T-cell (primary cell): ENCODE data around the gene TMEM169. TPM values are rescaled to one million over a fixed set of nuclear protein-coding genes. Genes with fewer than 3 reads are reported as not detected.

Experiments
- ATAC-seq, 4 experiments: fragments of 200-7000 bp in 3 of 4; fragments of 150-1000 bp in 1 of 4; cut with Tn5 transposase; replicated peaks in 1 of 4; 1 replicate in 3 of 4; 2 replicates in 1 of 4; pipeline ENCODE4 v1.10.0; 2021; ENCODE audit warnings: moderate library complexity in 3 of 4, mild to moderate bottlenecking in 2 of 4, moderate number of reproducible peaks in 1 of 4
- CTCF ChIA-PET, 2 donors: fragments of 300-600 bp; sonication (Branson Sonifier 250); formaldehyde crosslinking; loops; one replicate each; lab custom pipeline; 2022; ENCODE audit warnings: antibody characterized with exemption in 2 of 2; lab: Charles Lee
- POLR2A ChIA-PET, 2 donors: fragments of 300-600 bp; sonication (Branson Sonifier 250); formaldehyde crosslinking; loops; one replicate each; lab custom pipeline; 2022; ENCODE audit warnings: antibody characterized with exemption in 2 of 2; lab: Charles Lee
- DNase-seq, 35 experiments: peaks; one replicate each; pipeline versions ENCODE4 v3.0.0 to v3.0.0-alpha.2; 2013 to 2023
- H3K27ac ChIP-seq: one replicate; pipeline ENCODE4 v1.5.1; 2013; ENCODE audit warnings: low read length
- H3K27me3 ChIP-seq, 2 experiments: replicated peaks in 1 of 2; 1 replicate in 1 of 2; 2 replicates in 1 of 2; pipeline versions ENCODE4 v1.6.1 to v1.7.0; 2013; ENCODE audit warnings: low read length in 1 of 2, mixed read lengths in 1 of 2; ENCODE audit not compliant: control insufficient read depth in 2 of 2, insufficient read depth in 2 of 2; ENCODE audit errors: extremely low read depth in 1 of 2
- H3K36me3 ChIP-seq, 2 donors: 1 replicate in 1 of 2; 2 replicates in 1 of 2; pipeline versions ENCODE4 v1.6.1 to v1.7.0; 2013; ENCODE audit warnings: low read length in 1 of 2; ENCODE audit not compliant: control insufficient read depth in 2 of 2, insufficient read depth in 1 of 2; ENCODE audit errors: extremely low read depth in 1 of 2
- H3K4me1 ChIP-seq, 2 experiments: 1 replicate in 1 of 2; 2 replicates in 1 of 2; pipeline versions ENCODE4 v1.6.1 to v1.7.0; 2013; ENCODE audit warnings: low read length in 2 of 2, mixed read lengths in 1 of 2; ENCODE audit not compliant: insufficient read depth in 2 of 2, control insufficient read depth in 1 of 2; ENCODE audit errors: extremely low read depth in 1 of 2
- H3K4me3 ChIP-seq, 2 donors: 1 replicate in 1 of 2; 2 replicates in 1 of 2; pipeline versions ENCODE4 v1.5.1 to v1.7.0; 2013; ENCODE audit warnings: mild to moderate bottlenecking in 2 of 2, low read length in 1 of 2, moderate library complexity in 1 of 2; ENCODE audit not compliant: control insufficient read depth in 1 of 2; ENCODE audit errors: extremely low read depth in 1 of 2
- H3K9me3 ChIP-seq: 2 replicates; pipeline ENCODE4 v1.7.0; 2013
- H3K27ac Mint-ChIP-seq, 2 donors: one replicate each; pipeline ENCODE4 v1.8.0; 2020 to 2021; ENCODE audit warnings: mild to moderate bottlenecking in 2 of 2, mixed read lengths in 2 of 2
- H3K27me3 Mint-ChIP-seq, 2 donors: one replicate each; pipeline ENCODE4 v1.8.0; 2021 to 2022; ENCODE audit warnings: mixed read lengths in 2 of 2
- H3K36me3 Mint-ChIP-seq: one replicate; pipeline ENCODE4 v1.8.0; 2021; ENCODE audit warnings: mixed read lengths
- H3K4me1 Mint-ChIP-seq, 3 donors: one replicate each; pipeline ENCODE4 v1.8.0; 2020 to 2022; ENCODE audit warnings: mixed read lengths in 3 of 3, mild to moderate bottlenecking in 1 of 3
- H3K4me3 Mint-ChIP-seq, 3 donors: one replicate each; pipeline ENCODE4 v1.8.0; 2020 to 2022; ENCODE audit warnings: mild to moderate bottlenecking in 3 of 3, mixed read lengths in 3 of 3, moderate library complexity in 3 of 3
- H3K9me3 Mint-ChIP-seq, 3 donors: one replicate each; pipeline ENCODE4 v1.8.0; 2020 to 2022; ENCODE audit warnings: mixed read lengths in 3 of 3
- WGBS: methylation state at CpG from one replicate; pipeline ENCODE4 v1.1.5; 2013; ENCODE audit warnings: missing lambda C conversion rate; ENCODE audit not compliant: insufficient coverage; 5-methylcytosine and 5-hydroxymethylcytosine counted together
- total RNA-seq, 35 experiments: library from RNA in 6 of 35; stranded (reverse) in 6 of 35; fragments of 120-200 nt in 1 of 35; gene quantifications; one replicate each; pipeline versions ENCODE4 v1.2.1 to v1.2.4 and lab custom pipeline; 2013 to 2026

The TMEM169 gene
- total RNA-seq, 5 donors from 2014 or later (not counting 1 experiment from before 2014, with no cell fraction given), result 1.8 to 4.3 (median 3.1) TPM

DNA sequence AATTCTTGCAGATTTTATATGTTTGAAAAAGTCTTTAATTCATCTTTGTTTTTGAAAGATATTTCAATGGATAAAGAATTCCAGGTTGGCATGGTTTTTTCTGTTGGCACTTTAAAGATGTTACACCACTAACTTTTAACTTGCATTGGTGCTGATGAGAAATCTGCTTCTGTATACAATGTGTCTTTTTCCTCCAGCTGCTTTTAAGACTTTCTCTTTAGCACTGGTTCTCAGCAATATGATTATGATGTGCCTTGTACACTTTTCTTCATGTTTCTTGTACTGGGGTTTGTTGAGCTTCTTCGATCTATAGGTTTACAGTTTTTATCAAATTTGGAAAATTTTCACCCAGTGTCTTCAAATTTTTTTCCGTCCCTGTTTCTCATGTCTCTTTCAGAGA, 29.3 kb upstream of the TMEM169 start:
- no peak overlapping the region for H3K27ac ChIP-seq
- no peaks in the 10 kb centered on the region for H3K27me3 ChIP-seq
- ATAC-seq (no peak), DNase-seq (no peak)
- Mint-ChIP-seq H3K27me3 (no peaks in the 10 kb centered on the region), H3K4me3 (no peak overlapping the region), H3K9me3 (no peaks in the 10 kb centered on the region), H3K4me1 (peaks cover 11 to 17% (median 12%) of the 10 kb centered on the region in 3 donors), H3K36me3 (peaks cover 38% of the 10 kb centered on the region), H3K27ac (no peak overlapping the region)
- H3K36me3 ChIP-seq, result peaks cover 0 to 15% of the 10 kb centered on the region in 2 donors
- no peaks in the 10 kb centered on the region for H3K9me3 ChIP-seq
- CTCF ChIA-PET, result no interaction called here
- H3K4me3 ChIP-seq, result no peak overlapping the region
- WGBS, result 100% methylated on average over 1 of the region's 2 CpGs
- peaks cover 0 to 3% of the 10 kb centered on the region in 2 experiments for H3K4me1 ChIP-seq
- POLR2A ChIA-PET, result interaction anchor here in 1 of 2 donors (0.5 kb wide), 1 partner anchor 89 kb away, joined by 3 read pairs; no protein-coding TSS in a partner anchor

DNA sequence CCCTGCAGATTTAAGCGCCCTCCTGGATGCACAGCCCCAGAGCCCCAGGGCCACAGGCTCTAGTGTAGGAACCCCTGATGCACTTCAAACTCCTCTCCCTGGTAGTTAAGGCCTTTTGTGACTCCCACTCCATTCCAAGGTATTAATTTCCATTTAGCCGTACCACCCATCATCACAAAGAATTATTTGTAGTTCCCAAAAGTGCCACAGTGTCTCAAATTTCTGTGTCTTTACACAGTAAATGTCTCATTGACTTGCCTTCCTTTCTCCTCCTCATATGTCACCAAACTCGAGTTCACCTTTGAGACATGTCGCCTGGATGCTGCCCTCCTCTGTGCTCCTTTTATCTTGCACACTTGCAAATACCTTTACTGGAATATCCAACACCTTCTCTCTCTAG, 26.0 kb upstream of the TMEM169 start:
- H3K9me3 ChIP-seq, result no peaks in the 10 kb centered on the region
- peaks cover 30% of the 10 kb centered on the region for H3K36me3 Mint-ChIP-seq
- H3K4me3 ChIP-seq, result no peak overlapping the region
- DNase-seq (no peak), ATAC-seq (no peak)
- H3K27me3 ChIP-seq, result no peaks in the 10 kb centered on the region
- H3K4me3 Mint-ChIP-seq, result no peak overlapping the region
- peaks cover 8 to 10% of the 10 kb centered on the region in 2 experiments for H3K4me1 ChIP-seq
- no peaks in the 10 kb centered on the region for H3K27me3 Mint-ChIP-seq
- CTCF ChIA-PET, result interaction anchor here in 1 of 2 donors (0.6 kb wide), 1 partner anchor 52 kb away, joined by 3 read pairs; no protein-coding TSS in a partner anchor
- H3K27ac ChIP-seq, result no peak overlapping the region
- no peaks in the 10 kb centered on the region for H3K9me3 Mint-ChIP-seq
- peaks cover 21 to 40% (median 30%) of the 10 kb centered on the region in 3 donors for H3K4me1 Mint-ChIP-seq
- H3K27ac Mint-ChIP-seq, result peak overlapping the region in 1 of 2 donors; percentile 10
- POLR2A ChIA-PET, result no interaction called here
- WGBS, result 100% methylated on average over 2 of the region's 4 CpGs
- peaks cover 0 to 6% of the 10 kb centered on the region in 2 donors for H3K36me3 ChIP-seq

DNA sequence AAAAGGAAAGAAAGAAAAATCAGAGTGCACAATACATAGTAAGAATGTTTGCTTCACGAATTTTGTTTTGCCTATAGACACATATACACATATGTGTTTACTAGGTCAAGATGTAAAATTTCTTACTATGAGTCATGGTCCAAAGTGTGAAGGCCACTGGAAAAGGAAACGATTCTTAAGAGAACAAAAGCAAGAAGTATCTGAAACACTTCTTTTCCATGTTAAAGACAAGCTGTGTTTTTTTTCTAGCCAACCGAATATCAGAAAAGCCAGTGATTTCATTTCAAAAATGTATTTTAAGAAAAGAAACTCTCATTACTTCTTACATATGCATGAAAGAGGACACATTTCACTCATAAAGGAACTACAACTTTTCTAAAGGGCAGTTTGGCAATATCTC, 25.0 kb upstream of the TMEM169 start:
- peak overlapping the region in 1 of 3 donors; percentile 77 for H3K4me3 Mint-ChIP-seq
- H3K27me3 Mint-ChIP-seq, result no peaks in the 10 kb centered on the region
- DNase-seq, result no peak
- no CpG with 5 or more reads among the region's 3 CpGs for WGBS
- H3K9me3 Mint-ChIP-seq, result no peaks in the 10 kb centered on the region
- POLR2A ChIA-PET, result interaction anchor here in 1 of 2 donors (0.6 kb wide), 1 partner anchor 11 kb away, joined by 5 read pairs; no protein-coding TSS in a partner anchor
- no peaks in the 10 kb centered on the region for H3K27me3 ChIP-seq
- H3K4me3 ChIP-seq, result no peak overlapping the region
- peaks cover 27% of the 10 kb centered on the region for H3K36me3 Mint-ChIP-seq
- H3K27ac ChIP-seq, result peak overlapping the region; percentile 97
- no peaks in the 10 kb centered on the region for H3K9me3 ChIP-seq
- no peak for ATAC-seq
- peaks cover 21 to 40% (median 30%) of the 10 kb centered on the region in 3 donors for H3K4me1 Mint-ChIP-seq
- peak overlapping the region; percentile 97 to 100 for H3K27ac Mint-ChIP-seq
- peaks cover 8 to 10% of the 10 kb centered on the region in 2 experiments for H3K4me1 ChIP-seq
- CTCF ChIA-PET, result interaction anchor here in 1 of 2 donors (0.6 to 1.1 kb wide), 2 partner anchors 23 to 143 kb away, joined by 3 read pairs; no protein-coding TSS in a partner anchor
- peaks cover 0 to 4% of the 10 kb centered on the region in 2 donors for H3K36me3 ChIP-seq

DNA sequence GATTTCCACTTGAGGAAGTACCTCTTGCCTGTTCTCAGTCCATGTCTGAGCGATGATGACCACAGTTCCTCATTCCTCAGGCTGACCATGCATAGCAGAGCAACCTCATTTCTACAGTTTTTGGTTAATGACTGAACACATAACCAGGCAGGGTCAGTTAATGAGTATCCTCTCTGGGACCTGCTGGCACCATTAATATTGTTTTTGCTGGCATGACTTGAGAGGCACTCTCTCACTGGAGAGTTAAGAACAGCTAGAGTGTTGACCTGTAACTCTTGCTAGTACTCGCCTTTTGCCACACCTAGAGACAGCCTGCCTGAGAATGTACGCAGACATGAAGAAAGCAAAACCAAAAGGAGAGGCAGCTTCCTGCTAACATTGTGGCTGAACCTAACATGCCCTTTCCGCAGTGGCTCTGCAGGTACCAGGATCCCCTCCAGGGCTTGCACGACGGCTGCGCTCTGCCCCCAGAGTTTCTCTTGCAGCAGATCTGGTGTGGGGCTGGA, 24.0 kb upstream of the TMEM169 start:
- POLR2A ChIA-PET, result interaction anchor here in 1 of 2 donors (0.9 kb wide), 1 partner anchor 70 kb away, joined by 4 read pairs; no protein-coding TSS in a partner anchor
- peaks cover 0 to 4% of the 10 kb centered on the region in 2 donors for H3K36me3 ChIP-seq
- peak overlapping the region; percentile 97 for H3K27ac ChIP-seq
- peaks cover 8 to 10% of the 10 kb centered on the region in 2 experiments for H3K4me1 ChIP-seq
- H3K27me3 Mint-ChIP-seq, result no peaks in the 10 kb centered on the region
- H3K36me3 Mint-ChIP-seq, result peaks cover 29% of the 10 kb centered on the region
- peaks cover 21 to 40% (median 30%) of the 10 kb centered on the region in 3 donors for H3K4me1 Mint-ChIP-seq
- 8% methylated on average over 7 of the region's 7 CpGs for WGBS
- DNase-seq, result peak; percentile 39 to 80 (median 58)
- no peaks in the 10 kb centered on the region for H3K27me3 ChIP-seq
- H3K9me3 ChIP-seq, result no peaks in the 10 kb centered on the region
- peak; percentile 98 to 99 (median 99) for ATAC-seq
- H3K9me3 Mint-ChIP-seq, result no peaks in the 10 kb centered on the region
- peak overlapping the region; percentile 31 to 45 for H3K4me3 ChIP-seq
- CTCF ChIA-PET, result interaction anchor here (0.6 to 2.9 kb wide), 13 partner anchors 12 to 56 kb away, joined by 3 to 17 read pairs (median 5); partner anchors contain the start of genes PECR (in 1 of the 2) and TMEM169 (in 1 of the 2)
- peak overlapping the region; percentile 68 to 79 (median 77) for H3K4me3 Mint-ChIP-seq
- peak overlapping the region; percentile 97 to 100 for H3K27ac Mint-ChIP-seq

DNA sequence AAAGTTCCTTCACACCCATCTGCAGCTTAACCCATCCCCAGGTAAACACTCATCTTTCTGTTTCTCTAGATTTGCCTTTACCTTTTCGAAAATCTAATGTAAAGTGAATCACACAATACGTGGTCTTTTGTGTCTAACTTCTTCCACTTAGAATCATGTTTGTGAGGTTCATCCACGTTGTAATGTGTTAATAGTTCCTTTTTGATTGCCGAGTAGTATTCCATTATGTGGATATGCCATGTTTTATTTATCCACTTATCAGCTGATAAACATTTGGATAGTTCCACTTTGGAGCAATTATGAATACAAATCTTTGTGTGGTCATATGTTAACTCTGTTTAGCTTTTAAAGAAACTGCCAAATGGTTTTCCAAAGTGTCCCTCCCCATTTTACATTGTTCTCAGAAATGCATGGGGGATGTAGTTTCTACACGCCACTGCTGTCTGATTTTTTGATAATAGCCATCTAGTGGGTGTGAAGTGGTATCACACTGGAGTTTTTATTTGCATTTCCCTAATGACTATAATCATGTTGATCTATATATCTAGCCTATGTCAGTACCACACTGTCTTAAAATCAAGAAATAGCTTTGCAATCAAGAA, 22.4 kb upstream of the TMEM169 start:
- peaks cover 8 to 10% of the 10 kb centered on the region in 2 experiments for H3K4me1 ChIP-seq
- Mint-ChIP-seq H3K27me3 (no peaks in the 10 kb centered on the region), H3K27ac (peak overlapping the region; percentile 82 to 97), H3K4me1 (peaks cover 21 to 40% (median 30%) of the 10 kb centered on the region in 3 donors), H3K36me3 (peaks cover 29% of the 10 kb centered on the region), H3K9me3 (no peaks in the 10 kb centered on the region), H3K4me3 (no peak overlapping the region)
- DNase-seq (no peak), ATAC-seq (no peak)
- CTCF ChIA-PET, result interaction anchor here (0.6 to 2.9 kb wide), 11 partner anchors 11 to 55 kb away, joined by 3 to 17 read pairs (median 5); partner anchors contain the start of genes PECR (in 1 of the 2) and TMEM169 (in 1 of the 2)
- H3K4me3 ChIP-seq, result no peak overlapping the region
- WGBS, result no CpG with 5 or more reads among the region's 5 CpGs
- H3K27ac ChIP-seq, result no peak overlapping the region
- H3K36me3 ChIP-seq, result peaks cover 0 to 10% of the 10 kb centered on the region in 2 donors
- no peaks in the 10 kb centered on the region for H3K9me3 ChIP-seq
- no peaks in the 10 kb centered on the region for H3K27me3 ChIP-seq
- POLR2A ChIA-PET, result interaction anchor here in 1 of 2 donors (0.9 kb wide), 1 partner anchor 51 kb away, joined by 4 read pairs; no protein-coding TSS in a partner anchor

DNA sequence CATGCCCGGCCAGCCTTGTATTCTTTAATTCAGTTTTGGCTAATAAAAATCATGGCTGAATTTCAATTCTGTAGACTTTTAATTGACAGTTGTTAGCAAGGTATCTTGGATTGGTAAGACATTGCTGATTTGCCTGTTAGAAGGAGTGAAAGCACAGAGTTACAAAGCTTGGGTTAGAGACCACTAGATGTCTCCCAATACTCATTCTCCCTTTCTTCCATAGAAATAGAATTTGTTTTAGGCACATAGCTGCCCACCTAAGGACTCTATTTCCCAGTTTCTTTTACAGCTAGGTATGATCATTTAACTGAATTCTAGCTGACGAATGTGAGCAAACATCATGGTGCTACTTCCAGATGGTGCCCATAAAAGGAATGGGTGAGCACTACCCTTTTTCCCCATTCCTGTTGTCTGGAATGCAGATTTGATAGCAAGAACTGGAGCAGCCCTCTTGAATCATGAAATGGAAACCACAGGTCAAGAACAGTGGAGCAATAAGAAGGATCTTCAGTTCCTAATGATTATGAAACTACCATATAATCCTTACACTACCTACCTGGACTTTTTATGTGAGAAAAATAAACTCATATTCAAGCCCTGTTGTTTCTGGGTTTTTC, 17.6 kb upstream of the TMEM169 start:
- no peak for DNase-seq
- Mint-ChIP-seq H3K27me3 (no peaks in the 10 kb centered on the region), H3K4me1 (peaks cover 11 to 20% (median 13%) of the 10 kb centered on the region in 3 donors), H3K9me3 (no peaks in the 10 kb centered on the region), H3K36me3 (peaks cover 27% of the 10 kb centered on the region), H3K4me3 (no peak overlapping the region), H3K27ac (no peak overlapping the region)
- H3K36me3 ChIP-seq, result peaks cover 0 to 28% of the 10 kb centered on the region in 2 donors
- no CpG with 5 or more reads among the region's 2 CpGs for WGBS
- ChIA-PET CTCF (interaction anchor here (0.6 to 0.8 kb wide), 2 partner anchors 77 to 80 kb away, joined by 4 to 5 read pairs; no protein-coding TSS in a partner anchor), POLR2A (no interaction called here)
- H3K4me1 ChIP-seq, result peaks cover 2% of the 10 kb centered on the region in 2 experiments
- no peak overlapping the region for H3K4me3 ChIP-seq
- no peaks in the 10 kb centered on the region for H3K9me3 ChIP-seq
- no peak overlapping the region for H3K27ac ChIP-seq
- no peaks in the 10 kb centered on the region for H3K27me3 ChIP-seq
- ATAC-seq, result no peak
